ENCODE measurements around the gene ANO4.
"Not testable (repeated sequence)": the region's sequence is repeated elsewhere in the genome, so short reads cannot be mapped to it uniquely, and the experiment has no call there.

The ANO4 gene

GRCh38 chr12:101087920-101088319, 293.3 kb downstream of the ANO4 start:
- no peak for DNase-seq
- H3K4me1 ChIP-seq (ENCODE audit: low read length), result no peaks in the 10 kb centered on the region
- H3K9me2 ChIP-seq (replicated peaks; ENCODE audit: insufficient read depth, low read length), result no peaks in the 10 kb centered on the region
- no peaks in the 10 kb centered on the region for H3K79me2 ChIP-seq (ENCODE audit: low read length)
- no peak overlapping the region for H3K4me3 ChIP-seq (ENCODE audit: low read length)
- no peak overlapping the region for H3K27ac ChIP-seq (ENCODE audit: low read length)
- no peaks in the 10 kb centered on the region for H4K20me1 ChIP-seq (ENCODE audit: insufficient read depth, low read length)
- no peaks in the 10 kb centered on the region for H3K9me3 ChIP-seq (replicated peaks; ENCODE audit: insufficient read depth, low read length)
- no peaks in the 10 kb centered on the region for H3K27me3 ChIP-seq (replicated peaks; ENCODE audit: insufficient read depth, low read length)
- H3K36me3 ChIP-seq (replicated peaks; ENCODE audit: insufficient read depth, low read length), result no peaks in the 10 kb centered on the region; the same call in 1 of the 2 replicates
- H3F3A ChIP-seq (ENCODE audit: insufficient read depth, low read length), result no peaks in the 10 kb centered on the region
- no peak overlapping the region for H3K9ac ChIP-seq (ENCODE audit: low read length)
- no peak overlapping the region for H2AFZ ChIP-seq (ENCODE audit: low read length)
- TF ChIP-seq EZH2 (optimal IDR thresholded peaks at IDR 0.05; ENCODE audit: low read depth, low read length) (no peak), CTCF (IDR thresholded peaks at IDR 0.05; ENCODE audit: low read length) (no peak), EZH2phosphoT487 (IDR thresholded peaks at IDR 0.05; ENCODE audit: low read length) (no peak)
- no peak overlapping the region for H3K4me2 ChIP-seq (ENCODE audit: low read depth, low read length)

- no peak for DNase-seq
- no peak overlapping the region for H3K27ac ChIP-seq (ENCODE audit: low read length)
- H3K79me2 ChIP-seq (ENCODE audit: low read length), result no peaks in the 10 kb centered on the region
- no peak overlapping the region for H3K4me3 ChIP-seq (ENCODE audit: low read length)
- H3K9me2 ChIP-seq (replicated peaks; ENCODE audit: insufficient read depth, low read length), result no peaks in the 10 kb centered on the region
- no peaks in the 10 kb centered on the region for H3K9me3 ChIP-seq (replicated peaks; ENCODE audit: insufficient read depth, low read length)
- H3K27me3 ChIP-seq (replicated peaks; ENCODE audit: insufficient read depth, low read length), result no peaks in the 10 kb centered on the region
- no peaks in the 10 kb centered on the region for H3K36me3 ChIP-seq (replicated peaks; ENCODE audit: insufficient read depth, low read length)
- H3K9ac ChIP-seq (ENCODE audit: low read length), result no peak overlapping the region
- no peaks in the 10 kb centered on the region for H4K20me1 ChIP-seq (ENCODE audit: insufficient read depth, low read length)
- no peak overlapping the region for H2AFZ ChIP-seq (ENCODE audit: low read length)
- TF ChIP-seq CTCF (IDR thresholded peaks at IDR 0.05; ENCODE audit: low read length) (no peak), EZH2phosphoT487 (IDR thresholded peaks at IDR 0.05; ENCODE audit: low read length) (no peak), EZH2 (optimal IDR thresholded peaks at IDR 0.05; ENCODE audit: low read depth, low read length) (no peak)
- no peaks in the 10 kb centered on the region for H3F3A ChIP-seq (ENCODE audit: insufficient read depth, low read length)
- no peak overlapping the region for H3K4me2 ChIP-seq (ENCODE audit: low read depth, low read length)
- no peaks in the 10 kb centered on the region for H3K4me1 ChIP-seq (ENCODE audit: low read length)
These were observed 294.7 kb downstream of the ANO4 start for GRCh38 chr12:101089271-101089670.

GRCh38 chr12:101090222-101090621, 295.6 kb downstream of the ANO4 start:
- not testable (repeated sequence) for DNase-seq; H3K9me2 ChIP-seq (replicated peaks; ENCODE audit: insufficient read depth, low read length); H3K4me3 ChIP-seq (ENCODE audit: low read length); H4K20me1 ChIP-seq (ENCODE audit: insufficient read depth, low read length); H3K9ac ChIP-seq (ENCODE audit: low read length); H3K27ac ChIP-seq (ENCODE audit: low read length); H3K4me2 ChIP-seq (ENCODE audit: low read depth, low read length); H3K4me1 ChIP-seq (ENCODE audit: low read length); H3K36me3 ChIP-seq (replicated peaks; ENCODE audit: insufficient read depth, low read length); H3K9me3 ChIP-seq (replicated peaks; ENCODE audit: insufficient read depth, low read length); H3K27me3 ChIP-seq (replicated peaks; ENCODE audit: insufficient read depth, low read length); H2AFZ ChIP-seq (ENCODE audit: low read length); H3F3A ChIP-seq (ENCODE audit: insufficient read depth, low read length); H3K79me2 ChIP-seq (ENCODE audit: low read length)

- no peaks in the 10 kb centered on the region for H3K79me2 ChIP-seq (ENCODE audit: low read length)
- H3K27me3 ChIP-seq (replicated peaks; ENCODE audit: insufficient read depth, low read length), result no peaks in the 10 kb centered on the region
- H3K4me1 ChIP-seq (ENCODE audit: low read length), result no peaks in the 10 kb centered on the region
- H3K9me2 ChIP-seq (replicated peaks; ENCODE audit: insufficient read depth, low read length), result no peaks in the 10 kb centered on the region
- no peak for TF ChIP-seq EZH2phosphoT487 (IDR thresholded peaks at IDR 0.05; ENCODE audit: low read length)
- no peak for TF ChIP-seq EZH2 (optimal IDR thresholded peaks at IDR 0.05; ENCODE audit: low read depth, low read length)
- TF ChIP-seq CTCF (IDR thresholded peaks at IDR 0.05; ENCODE audit: low read length), result no peak
- H3K27ac ChIP-seq (ENCODE audit: low read length), result no peak overlapping the region
- no peaks in the 10 kb centered on the region for H3K36me3 ChIP-seq (replicated peaks; ENCODE audit: insufficient read depth, low read length)
- no peak overlapping the region for H2AFZ ChIP-seq (ENCODE audit: low read length)
- H3K9me3 ChIP-seq (replicated peaks; ENCODE audit: insufficient read depth, low read length), result no peaks in the 10 kb centered on the region
- H3K4me3 ChIP-seq (ENCODE audit: low read length), result no peak overlapping the region
- no peaks in the 10 kb centered on the region for H3F3A ChIP-seq (ENCODE audit: insufficient read depth, low read length)
- DNase-seq, result no peak
- H4K20me1 ChIP-seq (ENCODE audit: insufficient read depth, low read length), result no peaks in the 10 kb centered on the region
- H3K9ac ChIP-seq (ENCODE audit: low read length), result no peak overlapping the region
- H3K4me2 ChIP-seq (ENCODE audit: low read depth, low read length), result no peak overlapping the region
These were observed 303.4 kb downstream of the ANO4 start for GRCh38 chr12:101097829-101098580.
